ENCODE results near the gene DDB1. TPM values are rescaled to one million over a fixed set of nuclear protein-coding genes. Genes with fewer than 3 reads are reported as not detected.

Gene DDB1
- total and polyA plus RNA-seq, 2 of the 13 experiments (the other 11 are each of a cell fraction or from before 2014, with no cell fraction given) = 217 to 266 TPM

DNA sequence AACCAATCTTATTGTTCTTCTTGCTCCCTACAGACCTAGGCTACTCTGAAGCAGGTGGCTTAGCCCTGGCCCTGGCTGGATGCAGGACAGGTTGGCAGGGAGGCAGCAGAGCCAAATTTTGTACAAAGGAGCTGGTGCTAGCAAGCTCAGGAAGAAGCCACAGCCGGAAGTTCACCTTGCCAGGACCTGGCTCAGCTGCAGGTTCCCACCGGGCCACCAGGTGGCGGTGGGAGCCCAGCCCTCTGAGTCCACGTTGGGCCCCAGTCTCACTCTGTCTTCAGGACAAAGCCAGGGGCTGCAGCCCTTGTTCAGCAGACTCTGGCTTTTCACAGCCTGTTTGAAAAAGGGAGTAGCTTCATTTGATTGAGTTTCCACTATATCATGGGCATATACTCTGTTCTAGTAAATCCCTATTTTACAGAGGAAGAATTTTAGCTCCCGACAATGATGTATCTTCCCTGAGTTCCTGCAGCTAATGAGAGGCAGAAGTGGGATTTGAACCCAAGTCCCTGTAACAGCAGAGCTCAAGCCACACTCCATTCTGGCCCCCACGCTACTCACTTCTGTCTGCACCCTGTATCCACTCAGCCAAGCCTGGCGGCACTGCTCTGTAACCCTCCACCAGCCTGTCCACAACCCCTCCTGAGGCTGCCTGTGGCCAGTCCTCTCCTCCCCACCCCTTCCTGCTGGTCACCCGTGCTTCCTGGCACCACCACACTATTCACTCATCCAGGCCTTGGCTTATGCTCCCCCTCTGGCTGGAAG, 3.4 kb upstream of the DDB1 start (continued):
- TF ChIP-seq CEBPB (IDR thresholded peaks at IDR 0.05; ENCODE audit: borderline replicate concordance, low read depth, low read length) = no peak
- TF ChIP-seq MXD4 (CRISPR knock-in tag; IDR thresholded peaks at IDR 0.05) = 0 out of 2 replicates have a peak, but pooled peaks have one; percentile 68
- 0 out of 2 replicates have a peak, but pooled peaks have one; percentile 30 for TF ChIP-seq BCL6 (CRISPR knock-in tag; IDR thresholded peaks at IDR 0.05)
- TF ChIP-seq, protein P1, sequence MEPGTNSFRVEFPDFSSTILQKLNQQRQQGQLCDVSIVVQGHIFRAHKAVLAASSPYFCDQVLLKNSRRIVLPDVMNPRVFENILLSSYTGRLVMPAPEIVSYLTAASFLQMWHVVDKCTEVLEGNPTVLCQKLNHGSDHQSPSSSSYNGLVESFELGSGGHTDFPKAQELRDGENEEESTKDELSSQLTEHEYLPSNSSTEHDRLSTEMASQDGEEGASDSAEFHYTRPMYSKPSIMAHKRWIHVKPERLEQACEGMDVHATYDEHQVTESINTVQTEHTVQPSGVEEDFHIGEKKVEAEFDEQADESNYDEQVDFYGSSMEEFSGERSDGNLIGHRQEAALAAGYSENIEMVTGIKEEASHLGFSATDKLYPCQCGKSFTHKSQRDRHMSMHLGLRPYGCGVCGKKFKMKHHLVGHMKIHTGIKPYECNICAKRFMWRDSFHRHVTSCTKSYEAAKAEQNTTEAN (CRISPR knock-in tag; conservative IDR thresholded peaks at IDR 0.05) = no peak
- no peak for TF ChIP-seq ZNF292 (CRISPR knock-in tag; IDR thresholded peaks at IDR 0.05; ENCODE audit: borderline replicate concordance, low read depth)
- no peak for TF ChIP-seq ZNF569 (CRISPR knock-in tag; IDR thresholded peaks at IDR 0.05; ENCODE audit: borderline replicate concordance)
- TF ChIP-seq, protein P2, sequence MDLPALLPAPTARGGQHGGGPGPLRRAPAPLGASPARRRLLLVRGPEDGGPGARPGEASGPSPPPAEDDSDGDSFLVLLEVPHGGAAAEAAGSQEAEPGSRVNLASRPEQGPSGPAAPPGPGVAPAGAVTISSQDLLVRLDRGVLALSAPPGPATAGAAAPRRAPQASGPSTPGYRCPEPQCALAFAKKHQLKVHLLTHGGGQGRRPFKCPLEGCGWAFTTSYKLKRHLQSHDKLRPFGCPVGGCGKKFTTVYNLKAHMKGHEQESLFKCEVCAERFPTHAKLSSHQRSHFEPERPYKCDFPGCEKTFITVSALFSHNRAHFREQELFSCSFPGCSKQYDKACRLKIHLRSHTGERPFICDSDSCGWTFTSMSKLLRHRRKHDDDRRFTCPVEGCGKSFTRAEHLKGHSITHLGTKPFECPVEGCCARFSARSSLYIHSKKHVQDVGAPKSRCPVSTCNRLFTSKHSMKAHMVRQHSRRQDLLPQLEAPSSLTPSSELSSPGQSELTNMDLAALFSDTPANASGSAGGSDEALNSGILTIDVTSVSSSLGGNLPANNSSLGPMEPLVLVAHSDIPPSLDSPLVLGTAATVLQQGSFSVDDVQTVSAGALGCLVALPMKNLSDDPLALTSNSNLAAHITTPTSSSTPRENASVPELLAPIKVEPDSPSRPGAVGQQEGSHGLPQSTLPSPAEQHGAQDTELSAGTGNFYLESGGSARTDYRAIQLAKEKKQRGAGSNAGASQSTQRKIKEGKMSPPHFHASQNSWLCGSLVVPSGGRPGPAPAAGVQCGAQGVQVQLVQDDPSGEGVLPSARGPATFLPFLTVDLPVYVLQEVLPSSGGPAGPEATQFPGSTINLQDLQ (CRISPR knock-in tag; IDR thresholded peaks at IDR 0.05) = no peak
- TF ChIP-seq ZFX (CRISPR knock-in tag; IDR thresholded peaks at IDR 0.05; ENCODE audit: low read depth) = peak; percentile 51; the same call in 1 of the 2 replicates
- TF ChIP-seq ZNF777 (CRISPR knock-in tag; IDR thresholded peaks at IDR 0.05) = no peak
- peak; percentile 71; the same call in 1 of the 2 replicates for TF ChIP-seq ZNF138 (CRISPR knock-in tag; IDR thresholded peaks at IDR 0.05; ENCODE audit: low read depth)
- TF ChIP-seq, protein P3, sequence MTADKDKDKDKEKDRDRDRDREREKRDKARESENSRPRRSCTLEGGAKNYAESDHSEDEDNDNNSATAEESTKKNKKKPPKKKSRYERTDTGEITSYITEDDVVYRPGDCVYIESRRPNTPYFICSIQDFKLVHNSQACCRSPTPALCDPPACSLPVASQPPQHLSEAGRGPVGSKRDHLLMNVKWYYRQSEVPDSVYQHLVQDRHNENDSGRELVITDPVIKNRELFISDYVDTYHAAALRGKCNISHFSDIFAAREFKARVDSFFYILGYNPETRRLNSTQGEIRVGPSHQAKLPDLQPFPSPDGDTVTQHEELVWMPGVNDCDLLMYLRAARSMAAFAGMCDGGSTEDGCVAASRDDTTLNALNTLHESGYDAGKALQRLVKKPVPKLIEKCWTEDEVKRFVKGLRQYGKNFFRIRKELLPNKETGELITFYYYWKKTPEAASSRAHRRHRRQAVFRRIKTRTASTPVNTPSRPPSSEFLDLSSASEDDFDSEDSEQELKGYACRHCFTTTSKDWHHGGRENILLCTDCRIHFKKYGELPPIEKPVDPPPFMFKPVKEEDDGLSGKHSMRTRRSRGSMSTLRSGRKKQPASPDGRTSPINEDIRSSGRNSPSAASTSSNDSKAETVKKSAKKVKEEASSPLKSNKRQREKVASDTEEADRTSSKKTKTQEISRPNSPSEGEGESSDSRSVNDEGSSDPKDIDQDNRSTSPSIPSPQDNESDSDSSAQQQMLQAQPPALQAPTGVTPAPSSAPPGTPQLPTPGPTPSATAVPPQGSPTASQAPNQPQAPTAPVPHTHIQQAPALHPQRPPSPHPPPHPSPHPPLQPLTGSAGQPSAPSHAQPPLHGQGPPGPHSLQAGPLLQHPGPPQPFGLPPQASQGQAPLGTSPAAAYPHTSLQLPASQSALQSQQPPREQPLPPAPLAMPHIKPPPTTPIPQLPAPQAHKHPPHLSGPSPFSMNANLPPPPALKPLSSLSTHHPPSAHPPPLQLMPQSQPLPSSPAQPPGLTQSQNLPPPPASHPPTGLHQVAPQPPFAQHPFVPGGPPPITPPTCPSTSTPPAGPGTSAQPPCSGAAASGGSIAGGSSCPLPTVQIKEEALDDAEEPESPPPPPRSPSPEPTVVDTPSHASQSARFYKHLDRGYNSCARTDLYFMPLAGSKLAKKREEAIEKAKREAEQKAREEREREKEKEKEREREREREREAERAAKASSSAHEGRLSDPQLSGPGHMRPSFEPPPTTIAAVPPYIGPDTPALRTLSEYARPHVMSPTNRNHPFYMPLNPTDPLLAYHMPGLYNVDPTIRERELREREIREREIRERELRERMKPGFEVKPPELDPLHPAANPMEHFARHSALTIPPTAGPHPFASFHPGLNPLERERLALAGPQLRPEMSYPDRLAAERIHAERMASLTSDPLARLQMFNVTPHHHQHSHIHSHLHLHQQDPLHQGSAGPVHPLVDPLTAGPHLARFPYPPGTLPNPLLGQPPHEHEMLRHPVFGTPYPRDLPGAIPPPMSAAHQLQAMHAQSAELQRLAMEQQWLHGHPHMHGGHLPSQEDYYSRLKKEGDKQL (CRISPR knock-in tag; IDR thresholded peaks at IDR 0.05; ENCODE audit: low read depth) = no peak
- TF ChIP-seq MTF2 (CRISPR knock-in tag; IDR thresholded peaks at IDR 0.05; ENCODE audit: borderline replicate concordance) = no peak
- no peak for TF ChIP-seq KDM5B (CRISPR knock-in tag; IDR thresholded peaks at IDR 0.05; ENCODE audit: borderline replicate concordance)
- 0 out of 2 replicates have a peak, but pooled peaks have one; percentile 60 for TF ChIP-seq ZSCAN31 (CRISPR knock-in tag; IDR thresholded peaks at IDR 0.05; ENCODE audit: low read depth)
- TF ChIP-seq RBFOX2 (IDR thresholded peaks at IDR 0.05; ENCODE audit: low read depth, low read length) = peak; percentile 10; the same call in 1 of the 2 replicates
- no peak for TF ChIP-seq HOXA3 (CRISPR knock-in tag; IDR thresholded peaks at IDR 0.05)
- no peak for TF ChIP-seq ZKSCAN8 (CRISPR knock-in tag; IDR thresholded peaks at IDR 0.05; ENCODE audit: borderline replicate concordance)
- TF ChIP-seq NFATC3 (CRISPR knock-in tag; IDR thresholded peaks at IDR 0.05) = no peak
- TF ChIP-seq ZNF331 (CRISPR knock-in tag; IDR thresholded peaks at IDR 0.05) = 0 out of 2 replicates have a peak, but pooled peaks have one; percentile 31
- TF ChIP-seq POLR2AphosphoS2 (IDR thresholded peaks at IDR 0.05; ENCODE audit: low read depth, low read length) = no peak
